WTC11 (cell line): Measurements from ENCODE around the gene CEP63.

ENCODE experiments used
- USF1 ChIP-seq: sonication (generic); formaldehyde crosslinking; IDR thresholded peaks from 2 replicates; pipeline ENCODE4 v1.8.0; 2022; ENCODE audit warnings: mild to moderate bottlenecking, missing genetic modification reagents
- TF ChIP-seq, protein P1 (sequence below): sonication (generic); formaldehyde crosslinking; conservative IDR thresholded peaks from 2 replicates; pipeline ENCODE4 v1.8.1; 2022; ENCODE audit warnings: mild to moderate bottlenecking, missing genetic modification reagents
- TF ChIP-seq, protein P2 (sequence below): fragments of 200-600 bp; IDR thresholded peaks from 2 replicates; pipeline ENCODE4 v1.8.0; 2022; ENCODE audit warnings: antibody characterized with exemption

GRCh38 chr3:134517791-134518190 lies 31.9 kb downstream of the CEP63 start:
- TF ChIP-seq, protein P1, sequence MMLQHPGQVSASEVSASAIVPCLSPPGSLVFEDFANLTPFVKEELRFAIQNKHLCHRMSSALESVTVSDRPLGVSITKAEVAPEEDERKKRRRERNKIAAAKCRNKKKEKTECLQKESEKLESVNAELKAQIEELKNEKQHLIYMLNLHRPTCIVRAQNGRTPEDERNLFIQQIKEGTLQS (CRISPR knock-in tag): no peak
- TF ChIP-seq, protein P2, sequence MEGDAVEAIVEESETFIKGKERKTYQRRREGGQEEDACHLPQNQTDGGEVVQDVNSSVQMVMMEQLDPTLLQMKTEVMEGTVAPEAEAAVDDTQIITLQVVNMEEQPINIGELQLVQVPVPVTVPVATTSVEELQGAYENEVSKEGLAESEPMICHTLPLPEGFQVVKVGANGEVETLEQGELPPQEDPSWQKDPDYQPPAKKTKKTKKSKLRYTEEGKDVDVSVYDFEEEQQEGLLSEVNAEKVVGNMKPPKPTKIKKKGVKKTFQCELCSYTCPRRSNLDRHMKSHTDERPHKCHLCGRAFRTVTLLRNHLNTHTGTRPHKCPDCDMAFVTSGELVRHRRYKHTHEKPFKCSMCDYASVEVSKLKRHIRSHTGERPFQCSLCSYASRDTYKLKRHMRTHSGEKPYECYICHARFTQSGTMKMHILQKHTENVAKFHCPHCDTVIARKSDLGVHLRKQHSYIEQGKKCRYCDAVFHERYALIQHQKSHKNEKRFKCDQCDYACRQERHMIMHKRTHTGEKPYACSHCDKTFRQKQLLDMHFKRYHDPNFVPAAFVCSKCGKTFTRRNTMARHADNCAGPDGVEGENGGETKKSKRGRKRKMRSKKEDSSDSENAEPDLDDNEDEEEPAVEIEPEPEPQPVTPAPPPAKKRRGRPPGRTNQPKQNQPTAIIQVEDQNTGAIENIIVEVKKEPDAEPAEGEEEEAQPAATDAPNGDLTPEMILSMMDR: no peak
- no peak for TF ChIP-seq USF1 (CRISPR knock-in tag)
